Thoracic aorta (tissue), 2 donors: ENCODE data around the gene ZCCHC24. TPM values are rescaled to one million over a fixed set of nuclear protein-coding genes. Genes with fewer than 3 reads are reported as not detected.

Source experiments
- ATAC-seq: fragments of 150-250 bp; one replicate; pipeline ENCODE4 v1.8.0; 2017; ENCODE audit warnings: low read depth; ENCODE audit not compliant: insufficient number of reproducible peaks, low FRiP score
- DNase-seq: peaks from one replicate; pipeline ENCODE4 v3.0.0-alpha.2; 2020; ENCODE audit warnings: low spot score
- H3K27ac ChIP-seq, 2 donors: fragments of 200-600 bp; sonication (generic); 1 replicate in 1 of 2; 2 replicates in 1 of 2; pipeline ENCODE4 v1.5.1; 2016; ENCODE audit warnings: mild to moderate bottlenecking in 2 of 2, moderate library complexity in 2 of 2
- H3K27me3 ChIP-seq: fragments of 200-600 bp; sonication (generic); replicated peaks from 2 replicates; pipeline ENCODE4 v1.6.0; 2016; ENCODE audit warnings: mild to moderate bottlenecking; ENCODE audit not compliant: insufficient read depth
- H3K36me3 ChIP-seq: fragments of 200-600 bp; sonication (generic); one replicate; pipeline ENCODE4 v1.5.1; 2016
- H3K4me1 ChIP-seq, 2 donors: fragments of 200-600 bp; sonication (generic); 1 replicate in 1 of 2; 2 replicates in 1 of 2; pipeline versions ENCODE4 v1.5.1 to v1.6.0; 2016; ENCODE audit warnings: low read depth in 2 of 2, mild to moderate bottlenecking in 1 of 2; ENCODE audit not compliant: control insufficient read depth in 1 of 2
- H3K4me3 ChIP-seq: fragments of 200-600 bp; sonication (generic); 2 replicates; pipeline ENCODE4 v1.5.1; 2016; ENCODE audit warnings: mild to moderate bottlenecking
- H3K9me3 ChIP-seq: fragments of 200-600 bp; sonication (generic); 2 replicates; pipeline ENCODE4 v1.5.1; 2016
- CTCF ChIP-seq: fragments of 200-600 bp; sonication (generic); IDR thresholded peaks from one replicate; pipeline ENCODE4 v1.5.1; 2019; ENCODE audit warnings: antibody characterized with exemption
- total RNA-seq, 2 donors: library from RNA; depleted of rRNA; stranded (reverse); fragments of >200 nt; gene quantifications; one replicate each; pipeline versions ENCODE4 v1.1.0 to v1.2.3, GENCODE V29; 2016

The ZCCHC24 gene
- total RNA-seq, 2 donors from 2014 or later: 66.9 to 82.9 TPM

- TF ChIP-seq CTCF: no peak
- no peak overlapping the region for H3K4me3 ChIP-seq
- ATAC-seq (no peak), DNase-seq (no peak)
- H3K36me3 ChIP-seq: no peaks in the 10 kb centered on the region
- peaks cover 2% of the 10 kb centered on the region for H3K9me3 ChIP-seq
- H3K27ac ChIP-seq: no peak overlapping the region
- H3K4me1 ChIP-seq: peaks cover 12 to 22% of the 10 kb centered on the region in 2 donors
- H3K27me3 ChIP-seq: no peaks in the 10 kb centered on the region
Observed at GRCh38 chr10:79375321-79376077, 69.9 kb downstream of the ZCCHC24 start.

DNA sequence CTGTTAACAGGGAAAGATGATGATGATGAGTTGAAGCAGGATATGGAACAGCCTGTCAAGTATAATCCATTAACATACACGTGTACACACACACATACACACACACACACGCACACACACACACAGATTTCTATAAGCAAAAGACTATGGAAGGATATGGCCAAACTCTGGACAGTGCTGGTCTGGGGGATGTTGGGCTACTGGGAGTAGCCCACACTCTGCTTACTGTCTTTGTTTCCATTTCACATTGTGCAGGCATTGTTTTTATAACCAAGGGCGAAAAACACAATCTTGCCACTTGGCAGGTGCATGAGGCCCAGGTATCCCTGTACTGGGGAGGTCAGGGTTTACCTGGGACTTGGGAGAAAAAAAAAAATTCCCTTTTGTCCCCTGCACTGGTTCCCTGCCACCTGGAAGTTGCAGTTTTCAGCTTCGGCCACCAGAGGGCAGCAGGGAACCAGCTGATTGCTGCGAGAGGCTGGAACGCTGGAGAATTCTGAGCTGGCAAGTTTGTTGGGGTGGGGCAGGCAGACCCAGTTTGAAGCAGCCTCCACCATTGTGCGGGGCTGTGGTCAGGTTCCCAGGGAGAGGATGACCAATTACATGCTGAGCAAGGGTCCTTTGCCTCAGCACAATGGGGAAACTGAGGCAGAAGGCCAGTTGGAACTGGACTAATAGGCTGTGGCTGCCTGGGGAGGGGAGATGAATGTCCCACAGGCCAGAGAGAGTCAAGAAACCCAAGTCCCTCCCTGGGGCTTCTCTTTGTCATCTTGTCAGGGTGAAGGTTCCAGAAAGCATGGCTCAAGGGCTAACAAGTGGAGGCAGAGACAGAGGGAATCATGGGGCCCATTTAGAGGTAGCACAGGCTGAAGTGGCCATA lies 70.9 kb downstream of the ZCCHC24 start:
- no peaks in the 10 kb centered on the region for H3K36me3 ChIP-seq
- ATAC-seq (no peak), DNase-seq (no peak)
- TF ChIP-seq CTCF: peak; percentile 98
- no peak overlapping the region for H3K27ac ChIP-seq
- peaks cover 8 to 13% of the 10 kb centered on the region in 2 donors for H3K4me1 ChIP-seq
- no peaks in the 10 kb centered on the region for H3K27me3 ChIP-seq
- H3K4me3 ChIP-seq: no peak overlapping the region
- peaks cover 3% of the 10 kb centered on the region for H3K9me3 ChIP-seq

DNA sequence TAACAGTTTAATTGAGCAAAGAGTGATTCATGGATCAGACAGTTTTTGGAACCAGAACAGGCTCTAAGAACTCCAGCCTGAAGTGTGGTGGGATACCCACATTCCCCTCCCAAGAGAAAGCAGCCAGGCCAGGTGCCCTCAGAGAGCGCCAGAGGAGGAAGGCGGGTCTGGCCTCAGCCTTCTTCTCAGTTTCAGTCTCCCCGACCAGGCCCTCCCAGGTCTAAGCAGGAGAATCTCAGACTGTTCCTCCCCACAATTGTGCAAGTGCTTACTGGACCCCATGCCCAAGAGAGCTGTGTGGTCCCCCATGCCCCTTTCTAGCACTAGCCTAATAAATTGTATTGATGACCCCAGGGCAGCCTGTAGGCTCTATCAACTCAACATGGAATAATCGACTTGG lies 72.6 kb downstream of the ZCCHC24 start:
- no peak for ATAC-seq
- Histone ChIP-seq H3K36me3 (no peaks in the 10 kb centered on the region), H3K4me3 (no peak overlapping the region), H3K27me3 (no peaks in the 10 kb centered on the region), H3K4me1 (peaks cover 2 to 5% of the 10 kb centered on the region in 2 donors), H3K27ac (no peak overlapping the region), H3K9me3 (peaks cover 3% of the 10 kb centered on the region)
- DNase-seq: no peak
- TF ChIP-seq CTCF: no peak

GRCh38 chr10:79367426-79368189 lies 77.8 kb downstream of the ZCCHC24 start:
- peaks cover 6% of the 10 kb centered on the region for H3K9me3 ChIP-seq
- DNase-seq (no peak), ATAC-seq (no peak)
- no peak overlapping the region for H3K27ac ChIP-seq
- H3K4me1 ChIP-seq: peaks cover 0 to 7% of the 10 kb centered on the region in 2 donors
- no peak overlapping the region for H3K4me3 ChIP-seq
- H3K36me3 ChIP-seq: no peaks in the 10 kb centered on the region
- no peak for TF ChIP-seq CTCF
- no peaks in the 10 kb centered on the region for H3K27me3 ChIP-seq
